NT2/D1 (cell line): ENCODE results near the gene CALR3.

Experiments used
- SUZ12 ChIP-seq: IDR thresholded peaks from 2 replicates; pipeline ENCODE4 v1.6.1; 2011; ENCODE audit not compliant: insufficient read length, insufficient read depth; ENCODE audit errors: extremely low read depth
- YY1 ChIP-seq: IDR thresholded peaks from 2 replicates; pipeline ENCODE4 v1.6.1; 2011; ENCODE audit not compliant: insufficient read length, insufficient read depth
- ZNF274 ChIP-seq: IDR thresholded peaks from 2 replicates; pipeline ENCODE4 v1.6.1; 2011; ENCODE audit warnings: mild to moderate bottlenecking, low read depth, low read length

- TF ChIP-seq YY1 (no peak), ZNF274 (no peak), SUZ12 (no peak)
Measured at GRCh38 chr19:16442386-16443276, 53.3 kb downstream of the CALR3 start.
